Stimulated activated naive CD8-positive, alpha-beta T cell treated with anti-CD3 and anti-CD28 coated beads, Interleukin-15, amount 100 ng/mL, for 72 hours (primary cell): ENCODE results near the gene PER2.
"Not testable (repeated sequence)": the region's sequence is repeated elsewhere in the genome, so short reads cannot be mapped to it uniquely, and the experiment has no call there.

Experiments
- ATAC-seq: fragments of 150-1000 bp; cut with Tn5 transposase; 2 replicates; pipeline ENCODE4 v1.10.0; 2021; ENCODE audit warnings: mild to moderate bottlenecking, moderate library complexity
- DNase-seq, 2 donors: peaks; one replicate each; pipeline ENCODE4 v3.0.0; 2021 to 2022
- H3K27ac Mint-ChIP-seq, 2 donors: one replicate each; pipeline ENCODE4 v1.8.0; 2022; ENCODE audit warnings: mild to moderate bottlenecking in 2 of 2, mixed read lengths in 2 of 2, moderate library complexity in 2 of 2
- H3K27me3 Mint-ChIP-seq: one replicate; pipeline ENCODE4 v1.8.0; 2022; ENCODE audit warnings: mixed read lengths
- H3K4me1 Mint-ChIP-seq: one replicate; pipeline ENCODE4 v1.8.0; 2022; ENCODE audit warnings: mild to moderate bottlenecking, mixed read lengths
- H3K4me3 Mint-ChIP-seq, 2 donors: one replicate each; pipeline ENCODE4 v1.8.0; 2022; ENCODE audit warnings: mild to moderate bottlenecking in 2 of 2, mixed read lengths in 2 of 2, moderate library complexity in 1 of 2
- H3K9me3 Mint-ChIP-seq, 2 donors: one replicate each; pipeline ENCODE4 v1.8.0; 2022; ENCODE audit warnings: mixed read lengths in 2 of 2

Gene PER2

GRCh38 chr2:238287737-238288649, at the start of gene PER2:
Gene PER2 (minus strand): TSS chr2:238288610. CDS start chr2:238277936, 10,674 bp downstream.
- H3K27ac Mint-ChIP-seq, result peak within 1 kb of the TSS; percentile 99 to 100
- peaks cover 68% of the 10 kb centered on the region for H3K4me1 Mint-ChIP-seq
- DNase-seq, result peak; percentile 10 to 58
- H3K9me3 Mint-ChIP-seq, result no peaks in the 10 kb centered on the region
- peak within 1 kb of the TSS; percentile 98 for H3K4me3 Mint-ChIP-seq
- no peaks in the 10 kb centered on the region for H3K27me3 Mint-ChIP-seq
- peak; percentile 44 for ATAC-seq

- Mint-ChIP-seq H3K4me3 (no peak overlapping the region), H3K9me3 (no peaks in the 10 kb centered on the region), H3K4me1 (peaks cover 15% of the 10 kb centered on the region), H3K27me3 (no peaks in the 10 kb centered on the region), H3K27ac (no peak overlapping the region)
- ATAC-seq, result no peak
- DNase-seq, result no peak
Observed at GRCh38 chr2:238337846-238338245, 49.4 kb upstream of the PER2 start.

GRCh38 chr2:238336793-238337444, 48.5 kb upstream of the PER2 start:
- DNase-seq (no peak), ATAC-seq (no peak)
- Mint-ChIP-seq H3K4me1 (peaks cover 18% of the 10 kb centered on the region), H3K27me3 (no peaks in the 10 kb centered on the region), H3K4me3 (no peak overlapping the region), H3K27ac (peak overlapping the region in 1 of 2 donors; percentile 89), H3K9me3 (no peaks in the 10 kb centered on the region)

- Mint-ChIP-seq H3K27me3 (no peaks in the 10 kb centered on the region), H3K4me1 (peaks cover 18% of the 10 kb centered on the region), H3K4me3 (no peak overlapping the region), H3K27ac (no peak overlapping the region), H3K9me3 (no peaks in the 10 kb centered on the region)
- ATAC-seq, result no peak
- DNase-seq, result no peak
Observed at GRCh38 chr2:238336151-238336550, 47.7 kb upstream of the PER2 start.

- not testable (repeated sequence) for H3K4me3 Mint-ChIP-seq, H3K9me3 Mint-ChIP-seq, ATAC-seq, DNase-seq, H3K27me3 Mint-ChIP-seq, H3K27ac Mint-ChIP-seq
- H3K4me1 Mint-ChIP-seq, result peaks cover 18% of the 10 kb centered on the region
Observed at GRCh38 chr2:238335591-238335990, 47.2 kb upstream of the PER2 start.

GRCh38 chr2:238334885-238335284, 46.5 kb upstream of the PER2 start:
- no peak for ATAC-seq
- Mint-ChIP-seq H3K27ac (peak overlapping the region in 1 of 2 donors; percentile 28), H3K4me1 (peaks cover 18% of the 10 kb centered on the region), H3K27me3 (no peaks in the 10 kb centered on the region), H3K9me3 (no peaks in the 10 kb centered on the region), H3K4me3 (no peak overlapping the region)
- no peak for DNase-seq

GRCh38 chr2:238331916-238332315, 43.5 kb upstream of the PER2 start:
- H3K27ac Mint-ChIP-seq, result no peak overlapping the region

GRCh38 chr2:238330391-238330790, 42.0 kb upstream of the PER2 start:
- Mint-ChIP-seq H3K9me3 (no peaks in the 10 kb centered on the region), H3K4me1 (peaks cover 6% of the 10 kb centered on the region), H3K27me3 (no peaks in the 10 kb centered on the region), H3K4me3 (no peak overlapping the region), H3K27ac (no peak overlapping the region)
- no peak for DNase-seq
- ATAC-seq, result no peak

More at GRCh38 chr2:238331916-238332315, 43.5 kb upstream of the PER2 start:
- Mint-ChIP-seq H3K27me3 (no peaks in the 10 kb centered on the region), H3K4me1 (peaks cover 6% of the 10 kb centered on the region), H3K4me3 (no peak overlapping the region), H3K9me3 (no peaks in the 10 kb centered on the region)
- DNase-seq (no peak), ATAC-seq (no peak)

GRCh38 chr2:238327751-238328150, 39.3 kb upstream of the PER2 start:
- no peak for ATAC-seq
- no peaks in the 10 kb centered on the region for H3K27me3 Mint-ChIP-seq
- H3K9me3 Mint-ChIP-seq, result no peaks in the 10 kb centered on the region
- H3K4me3 Mint-ChIP-seq, result no peak overlapping the region
- no peak overlapping the region for H3K27ac Mint-ChIP-seq
- peaks cover 1% of the 10 kb centered on the region for H3K4me1 Mint-ChIP-seq
- no peak for DNase-seq

GRCh38 chr2:238326801-238327365, 38.5 kb upstream of the PER2 start:
- ATAC-seq (no peak), DNase-seq (no peak)
- Mint-ChIP-seq H3K27ac (no peak overlapping the region), H3K4me3 (no peak overlapping the region), H3K27me3 (no peaks in the 10 kb centered on the region), H3K9me3 (no peaks in the 10 kb centered on the region), H3K4me1 (peaks cover 3% of the 10 kb centered on the region)

GRCh38 chr2:238325694-238326093, 37.3 kb upstream of the PER2 start:
- no peak overlapping the region for H3K27ac Mint-ChIP-seq
- ATAC-seq (no peak), DNase-seq (no peak)
- H3K4me3 Mint-ChIP-seq, result no peak overlapping the region
- H3K4me1 Mint-ChIP-seq, result peaks cover 11% of the 10 kb centered on the region
- no peaks in the 10 kb centered on the region for H3K9me3 Mint-ChIP-seq
- no peaks in the 10 kb centered on the region for H3K27me3 Mint-ChIP-seq

GRCh38 chr2:238324248-238324647, 35.8 kb upstream of the PER2 start:
- H3K27ac Mint-ChIP-seq, H3K27me3 Mint-ChIP-seq, ATAC-seq, H3K4me3 Mint-ChIP-seq, H3K9me3 Mint-ChIP-seq, DNase-seq: not testable (repeated sequence)
- peaks cover 18% of the 10 kb centered on the region for H3K4me1 Mint-ChIP-seq

GRCh38 chr2:238322001-238322411, 33.6 kb upstream of the PER2 start:
- Mint-ChIP-seq H3K27ac (no peak overlapping the region), H3K4me3 (peak overlapping the region; percentile 14 to 77), H3K4me1 (peaks cover 19% of the 10 kb centered on the region), H3K9me3 (no peaks in the 10 kb centered on the region), H3K27me3 (no peaks in the 10 kb centered on the region)
- DNase-seq, result no peak
- no peak for ATAC-seq

GRCh38 chr2:238321467-238321866, 33.1 kb upstream of the PER2 start:
- Mint-ChIP-seq H3K4me3 (peak overlapping the region; percentile 73 to 77), H3K27me3 (peaks cover 5% of the 10 kb centered on the region), H3K9me3 (no peaks in the 10 kb centered on the region), H3K4me1 (peaks cover 19% of the 10 kb centered on the region), H3K27ac (no peak overlapping the region)
- no peak for ATAC-seq
- DNase-seq, result no peak

- H3K27ac Mint-ChIP-seq, result peak overlapping the region in 1 of 2 donors; percentile 49
- H3K4me3 Mint-ChIP-seq, result peak overlapping the region; percentile 77 to 87
- no peaks in the 10 kb centered on the region for H3K9me3 Mint-ChIP-seq
- ATAC-seq, result peak; percentile 77
- DNase-seq, result peak in 1 of 2 donors; percentile 26
- H3K27me3 Mint-ChIP-seq, result peaks cover 12% of the 10 kb centered on the region
- peaks cover 19% of the 10 kb centered on the region for H3K4me1 Mint-ChIP-seq
Observed at GRCh38 chr2:238320648-238321281, 32.4 kb upstream of the PER2 start.
